Stimulated activated CD8-positive, alpha-beta memory T cell treated with anti-CD3 and anti-CD28 coated beads, Interleukin-15, amount 100 ng/mL, for 1 hour (primary cell): Measurements from ENCODE around the gene TNRC6A.
"Not testable (repeated sequence)": the region's sequence is repeated elsewhere in the genome, so short reads cannot be mapped to it uniquely, and the experiment has no call there.

Experiments used
- DNase-seq: peaks from one replicate; pipeline ENCODE4 v3.0.0-alpha.2; 2020; ENCODE audit warnings: low read depth

Gene TNRC6A

DNA sequence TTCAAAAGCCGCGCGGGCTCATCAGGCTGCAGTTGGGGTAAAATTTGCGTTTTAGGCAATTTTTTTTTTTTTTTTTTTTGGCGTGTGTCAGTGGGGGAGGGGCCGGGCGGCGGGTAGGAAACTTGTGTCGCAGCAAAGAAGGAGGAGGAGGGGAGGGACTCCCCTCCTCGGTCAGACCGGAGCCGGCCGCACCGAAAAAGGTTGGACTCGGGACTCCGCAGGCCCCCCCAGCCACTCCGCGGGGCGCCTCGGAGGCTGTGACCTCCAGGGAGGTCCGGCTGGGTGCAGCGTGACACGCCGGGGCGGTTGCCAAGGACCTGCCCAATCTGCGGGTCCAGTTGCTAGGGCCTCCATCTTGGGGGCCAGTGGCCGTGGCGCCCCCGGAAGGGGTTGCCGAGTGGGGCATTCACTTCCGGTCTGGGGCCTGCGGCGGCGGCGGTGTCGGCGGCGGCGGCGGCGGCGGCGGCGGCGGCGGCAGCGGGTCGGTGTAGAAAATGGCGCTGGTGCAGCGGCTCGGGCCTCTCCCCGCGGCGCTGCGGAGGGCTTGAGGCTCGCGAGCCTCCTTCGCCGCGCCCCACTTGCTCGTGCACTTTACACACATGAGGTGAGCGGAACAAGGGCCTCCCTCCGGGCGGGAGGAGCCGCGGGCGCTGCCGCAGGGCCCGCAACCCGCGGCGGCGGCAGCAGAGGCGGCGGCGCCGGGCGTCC is at the start of gene TNRC6A:
Gene TNRC6A, plus strand, starts transcription at position 409 of the 708 bp plus-strand sequence. Its CDS starts 191 bp downstream, at position 600.
- peak; percentile 45 for DNase-seq

DNA sequence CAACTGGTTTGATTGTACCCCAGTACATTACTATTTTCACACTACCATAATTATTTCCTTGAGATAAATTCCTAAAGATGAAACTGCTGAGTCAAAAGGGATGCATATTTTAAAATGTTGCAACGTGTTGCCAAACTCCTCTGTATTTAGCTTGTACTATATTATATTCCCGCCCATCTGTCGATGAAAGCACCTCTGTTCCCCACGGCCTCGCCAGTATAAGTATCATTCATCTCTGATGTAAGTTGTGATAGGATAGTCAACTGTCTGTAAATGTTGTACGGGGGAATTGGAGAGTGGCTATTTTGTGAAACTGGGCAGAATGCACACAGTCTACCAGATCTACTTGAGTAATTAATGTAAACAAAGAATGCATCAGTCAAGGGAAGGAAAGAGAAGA is 47.7 kb upstream of the TNRC6A start:
- DNase-seq: no peak

DNA sequence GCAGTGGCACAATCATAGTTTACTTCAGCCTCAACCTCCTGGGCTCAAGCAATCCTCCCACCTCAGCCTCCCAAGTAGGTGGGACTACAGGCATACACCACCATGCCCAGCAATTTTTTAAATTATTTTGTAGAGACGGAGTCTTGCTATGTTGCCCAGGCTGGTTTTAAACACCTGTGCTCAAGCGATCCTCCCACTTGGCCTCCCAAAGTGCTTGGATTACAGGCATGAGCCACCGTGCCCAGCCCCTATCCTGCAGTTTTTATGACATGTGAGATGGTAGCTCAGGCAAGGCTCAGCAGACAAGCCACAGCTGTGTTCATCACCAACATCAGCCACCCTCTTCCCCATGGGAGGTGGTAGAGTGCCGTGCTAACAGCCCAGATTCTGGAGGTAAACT is 46.2 kb upstream of the TNRC6A start:
- DNase-seq: no peak

DNA sequence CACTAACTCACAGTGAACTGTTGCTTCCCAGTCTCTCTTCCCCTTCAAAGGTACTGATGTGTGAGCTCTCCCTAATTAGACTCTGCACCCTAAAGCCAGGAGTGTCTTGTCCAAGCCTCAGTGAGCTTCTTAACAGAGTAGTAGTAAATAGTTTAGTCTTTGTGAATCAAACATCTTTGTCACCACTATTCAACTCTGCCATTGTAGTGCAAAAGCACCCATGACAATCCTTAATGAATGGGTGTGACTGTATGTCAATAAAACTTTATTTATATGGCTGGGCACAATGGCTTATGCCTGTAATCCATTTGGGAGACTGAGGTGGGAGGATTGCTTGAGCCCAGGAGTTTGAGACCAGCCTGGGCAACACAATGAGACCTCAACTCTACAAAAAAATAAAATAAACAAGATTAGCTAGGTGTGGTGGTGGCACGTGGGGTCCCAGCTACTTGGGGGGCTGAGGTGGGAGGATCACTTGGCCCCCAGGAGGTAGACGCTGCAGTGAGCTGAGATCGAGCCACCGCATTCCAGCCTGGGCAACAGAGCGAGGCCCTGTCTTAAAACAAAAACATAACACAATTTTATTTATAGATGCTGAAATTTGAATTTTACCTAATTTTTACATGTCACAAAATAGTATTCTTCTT is 45.5 kb upstream of the TNRC6A start:
- no peak for DNase-seq

DNA sequence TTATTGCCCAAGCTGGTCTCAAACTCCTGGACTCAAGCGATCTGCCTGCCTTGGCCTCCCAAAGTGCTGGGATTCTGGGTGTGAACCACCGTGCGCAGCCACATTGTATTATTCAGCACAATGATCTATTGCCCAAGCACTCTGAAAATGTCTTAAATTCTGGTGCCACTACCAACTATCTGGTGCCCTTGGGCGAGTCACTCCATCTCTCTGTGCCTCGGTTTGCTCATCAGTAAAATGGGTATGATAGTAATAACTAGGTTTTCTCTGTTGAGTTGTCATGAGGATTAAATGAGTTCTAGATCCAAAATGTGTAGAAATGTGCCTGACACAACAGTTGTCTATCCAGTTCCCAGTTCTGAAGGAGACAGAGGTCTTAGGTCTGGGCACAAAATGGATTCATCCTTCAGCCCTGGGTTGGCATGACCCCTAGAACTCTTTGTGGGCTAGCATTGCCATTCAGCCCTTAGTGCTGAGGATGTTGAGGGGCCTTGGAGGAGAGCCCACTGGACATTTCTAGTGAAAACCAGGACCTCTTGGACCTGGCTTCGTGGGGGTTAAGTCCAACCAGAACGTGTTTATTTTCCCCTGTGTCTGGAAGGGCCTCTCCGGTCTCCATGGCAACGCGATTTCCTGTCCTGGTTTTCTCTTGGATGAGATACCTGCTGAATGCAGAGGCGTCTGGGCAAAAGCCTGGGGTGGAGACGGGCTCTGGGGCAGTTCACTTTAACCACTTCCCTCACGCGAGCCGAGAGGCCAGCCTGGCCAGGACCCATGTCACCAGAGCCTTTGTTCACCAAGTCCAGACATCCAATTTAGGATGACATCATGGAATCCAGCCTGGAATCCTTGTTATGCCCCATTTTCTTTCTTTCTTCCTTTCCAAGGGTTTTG is 43.7 kb upstream of the TNRC6A start:
- no peak for DNase-seq

DNA sequence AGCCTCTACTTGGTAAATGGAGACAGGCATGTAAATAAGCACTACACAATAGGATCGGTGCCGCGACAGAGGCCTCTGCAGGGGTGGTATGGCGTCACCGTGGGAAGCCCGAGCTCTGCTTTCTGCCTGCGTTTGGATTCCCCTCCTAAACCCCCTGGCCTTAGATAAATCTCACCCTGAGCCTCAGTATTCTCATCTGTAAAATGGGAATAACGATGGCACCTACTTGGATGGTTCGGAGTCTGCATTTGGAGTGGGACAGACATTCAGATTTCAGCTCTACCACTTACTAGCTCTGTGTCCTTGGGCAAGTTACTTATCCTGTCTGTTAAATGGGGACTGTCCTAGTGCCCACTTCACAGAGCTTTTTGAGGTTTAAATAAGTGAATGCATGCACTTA is 42.8 kb upstream of the TNRC6A start:
- DNase-seq: no peak

DNA sequence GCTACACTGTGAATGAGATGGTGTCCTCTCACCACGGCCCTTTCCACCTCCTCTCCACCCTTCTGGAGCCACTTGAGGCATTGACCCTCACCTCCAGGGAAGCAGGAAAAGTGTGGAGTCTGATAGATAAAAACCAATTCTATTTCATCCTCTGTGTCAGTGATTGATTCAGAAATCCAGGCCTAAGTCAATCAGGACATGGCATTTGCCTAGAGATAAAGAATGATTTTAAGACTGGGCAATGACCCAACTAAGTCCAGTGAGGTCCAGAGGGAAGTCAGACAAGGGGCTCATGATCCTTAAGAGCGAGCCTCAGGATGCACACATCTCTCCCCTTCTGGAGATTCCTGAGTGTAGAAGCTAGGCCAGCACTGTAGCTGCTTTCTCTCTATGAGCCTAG is 41.1 kb upstream of the TNRC6A start:
- no peak for DNase-seq

DNA sequence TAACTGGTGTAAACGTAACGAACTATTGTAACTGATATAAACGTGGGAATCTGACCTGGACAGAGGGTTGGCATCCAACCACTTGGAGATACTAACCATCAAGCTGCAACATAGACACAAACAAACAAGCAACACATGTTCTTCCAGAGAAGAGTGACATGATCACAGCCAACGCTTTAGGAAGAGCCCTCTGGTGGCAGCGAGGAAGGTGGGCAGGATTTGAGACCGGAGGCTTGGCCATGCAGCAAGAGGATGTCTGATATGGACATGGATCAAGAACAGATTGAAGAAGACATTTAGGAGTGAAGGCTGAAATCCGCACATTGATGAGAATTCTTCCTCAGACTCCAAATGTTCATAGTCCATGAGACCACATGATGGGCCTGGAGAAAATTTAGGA is 40.3 kb upstream of the TNRC6A start:
- no peak for DNase-seq

DNA sequence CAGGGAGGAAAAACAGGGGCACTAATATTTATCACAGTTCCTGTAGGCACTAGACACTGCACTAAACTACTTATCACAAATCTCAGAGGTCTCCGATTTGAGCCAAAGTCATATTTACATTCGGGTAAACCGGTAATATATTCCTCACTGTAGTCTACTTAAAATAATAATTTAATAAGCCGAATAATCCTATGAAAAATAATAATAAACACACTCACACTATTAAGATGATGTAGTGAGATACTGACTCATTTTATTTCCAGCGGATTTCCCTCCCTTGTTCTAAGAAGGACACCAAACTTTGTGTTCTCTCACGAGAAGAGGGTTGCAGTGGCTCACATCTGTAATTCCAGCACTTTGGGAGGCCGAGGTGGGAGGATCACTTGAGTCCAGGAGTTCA is 36.6 kb upstream of the TNRC6A start:
- DNase-seq: no peak

DNA sequence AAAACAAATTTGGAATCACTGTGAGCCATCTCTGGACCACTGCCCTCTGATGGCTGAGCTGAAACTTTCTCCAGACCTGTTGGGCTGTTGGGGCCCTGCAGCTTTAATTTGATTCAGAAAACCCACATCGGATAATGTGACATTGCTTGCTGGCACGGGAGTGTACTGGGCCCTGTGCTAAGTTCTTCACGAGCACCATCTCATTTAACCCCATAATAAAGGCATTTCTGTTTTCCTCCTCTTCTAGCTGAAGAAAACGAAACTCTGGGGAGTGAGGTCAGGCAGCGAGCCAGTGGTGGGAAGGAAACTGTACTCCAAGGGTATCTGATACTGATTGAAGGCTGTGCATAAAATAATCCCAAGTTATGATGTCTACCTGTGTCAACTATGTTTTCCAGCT is 34.5 kb upstream of the TNRC6A start:
- no peak for DNase-seq

DNA sequence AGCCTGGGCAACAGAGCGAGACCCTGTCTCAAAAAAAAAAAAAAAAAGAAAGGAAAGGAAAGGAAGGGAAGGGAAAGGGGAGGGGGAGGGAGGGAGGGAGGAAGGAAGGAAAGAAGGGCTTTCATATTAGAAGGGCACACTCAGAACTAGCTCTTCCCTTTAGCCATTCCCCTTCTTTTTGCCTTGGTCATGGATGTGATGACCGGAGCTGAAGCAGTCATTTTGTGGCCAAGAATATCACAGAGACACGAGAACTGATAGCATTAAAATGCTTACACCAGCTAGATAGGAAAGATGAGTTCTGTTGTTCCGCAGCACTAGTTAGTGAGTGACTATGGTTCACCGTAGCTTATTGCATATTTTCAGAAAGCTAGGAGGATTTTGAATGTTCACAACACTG is 32.8 kb upstream of the TNRC6A start:
- DNase-seq: no peak

DNA sequence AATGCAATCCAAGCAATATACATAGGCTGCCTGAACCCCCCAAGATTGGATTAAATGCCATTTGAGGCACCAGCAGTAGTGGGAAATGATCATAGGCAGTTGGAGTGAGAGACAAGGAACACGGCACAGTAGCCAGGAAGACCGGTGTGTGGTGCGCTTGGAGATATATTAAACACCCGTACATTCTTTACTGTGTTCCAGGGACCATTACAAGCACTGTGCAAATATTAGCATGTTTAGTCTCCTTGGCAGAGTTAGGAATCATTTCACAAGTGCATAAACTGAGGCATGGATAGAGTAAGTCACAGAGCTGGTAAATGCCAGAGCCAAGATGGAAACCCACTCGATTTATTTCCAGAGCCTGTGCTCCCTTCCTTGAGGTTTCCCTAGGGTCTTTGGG is 31.1 kb upstream of the TNRC6A start:
- DNase-seq: no peak

DNA sequence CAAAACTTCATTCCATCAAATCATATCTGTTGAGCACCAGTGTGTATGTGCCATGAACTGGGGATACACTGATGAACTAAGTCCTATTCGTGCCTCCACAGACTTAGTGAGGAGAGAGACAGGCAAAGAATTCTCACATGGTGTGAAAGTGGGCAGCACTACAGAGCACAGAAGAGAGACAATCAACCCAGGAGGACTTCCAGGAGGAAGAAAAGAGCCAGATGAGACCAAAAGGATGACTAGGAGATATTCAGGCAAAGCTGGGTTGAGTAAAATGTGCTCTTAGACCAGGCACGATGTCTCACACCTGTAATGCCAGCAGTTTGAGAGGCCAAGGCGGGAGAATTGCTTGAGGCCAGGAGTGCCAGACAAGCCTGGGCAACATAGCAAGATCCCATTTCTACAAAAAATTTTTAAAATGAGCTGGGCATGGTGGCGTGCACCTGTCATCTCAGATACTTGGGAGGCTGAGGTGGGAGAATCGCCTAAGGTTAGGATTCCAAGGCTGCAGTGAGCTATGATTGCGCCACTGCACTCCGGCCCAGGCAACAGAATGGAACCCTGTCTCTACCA is 30.2 kb upstream of the TNRC6A start:
- DNase-seq: no peak

DNA sequence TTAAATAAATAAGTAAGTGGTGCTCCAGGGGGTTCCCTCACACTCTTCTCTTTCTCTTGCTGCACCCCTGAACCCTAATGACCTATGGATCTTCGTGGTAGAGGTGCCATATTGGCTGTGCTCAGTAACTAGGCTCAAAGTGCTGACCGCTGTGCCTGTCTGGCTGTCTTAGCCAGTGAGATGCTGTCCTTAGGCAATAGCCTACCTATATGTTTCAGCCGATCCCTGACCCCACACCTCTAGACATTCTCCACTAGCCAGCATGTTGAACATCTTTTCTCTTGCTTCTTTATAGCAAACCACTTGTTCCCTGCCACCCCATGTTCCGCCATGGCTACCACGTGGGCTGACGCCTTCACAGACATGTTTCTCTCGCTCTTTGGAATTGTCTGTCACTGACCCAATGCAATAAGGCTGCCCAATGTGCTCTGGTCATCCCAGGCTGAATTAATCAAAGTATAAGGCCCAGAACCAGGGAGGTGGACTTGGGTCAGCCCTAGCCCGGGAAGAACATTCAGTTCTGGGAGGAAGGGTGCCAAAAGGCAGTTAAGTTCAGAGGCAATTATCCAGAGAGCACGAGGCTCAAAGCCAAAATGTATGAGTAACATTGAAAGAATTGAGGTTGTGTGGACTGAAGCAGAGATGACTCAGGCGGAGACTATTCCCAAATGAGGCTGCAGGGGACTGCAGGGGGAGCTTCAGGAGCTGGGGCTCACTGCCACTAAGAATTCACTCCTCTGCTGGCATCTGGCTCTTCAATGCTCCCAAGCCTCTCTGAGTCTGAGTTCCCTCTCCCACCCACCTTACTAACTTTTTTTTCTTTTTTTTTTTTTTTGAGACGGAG is 28.7 kb upstream of the TNRC6A start:
- no peak for DNase-seq

DNA sequence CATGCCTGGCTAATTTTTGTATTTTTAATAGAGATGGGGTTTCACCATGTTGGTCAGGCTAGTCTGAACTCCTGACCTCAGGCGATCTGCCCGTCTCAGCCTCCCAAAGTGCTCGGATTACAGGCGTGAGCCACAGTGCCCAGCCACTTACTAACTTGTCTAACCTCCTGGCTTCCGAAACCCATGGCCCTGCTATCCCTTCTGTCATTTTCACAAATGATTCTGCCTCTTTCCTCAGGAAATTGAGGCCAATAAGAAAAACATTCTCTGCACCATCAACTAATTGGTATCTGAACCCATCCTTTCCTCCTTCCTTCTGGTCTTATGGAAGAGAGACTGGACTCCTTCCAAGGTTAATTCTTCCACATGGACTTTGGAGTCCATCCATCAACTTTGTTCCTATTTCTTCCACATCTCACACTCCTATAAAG is 27.9 kb upstream of the TNRC6A start:
- no peak for DNase-seq

DNA sequence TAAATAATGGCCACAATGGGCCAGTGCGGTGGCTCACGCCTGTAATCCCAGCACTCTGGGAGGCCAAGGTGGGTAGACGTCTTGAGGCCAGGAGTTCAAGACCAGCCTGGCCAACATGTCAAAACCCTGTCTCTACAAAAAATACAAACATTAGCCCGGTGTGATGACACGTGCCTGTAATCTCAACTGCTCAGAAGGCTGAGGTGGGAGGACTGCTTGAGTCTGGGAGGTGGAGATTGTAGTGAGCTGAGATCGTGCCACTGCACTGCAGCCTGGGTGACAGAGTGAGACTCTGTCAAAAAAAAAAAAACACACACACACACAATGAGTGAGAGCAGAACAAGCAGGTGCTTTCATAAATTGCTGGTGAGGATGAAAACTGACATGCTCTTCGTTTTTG is 21.7 kb upstream of the TNRC6A start:
- DNase-seq: not testable (repeated sequence)

DNA sequence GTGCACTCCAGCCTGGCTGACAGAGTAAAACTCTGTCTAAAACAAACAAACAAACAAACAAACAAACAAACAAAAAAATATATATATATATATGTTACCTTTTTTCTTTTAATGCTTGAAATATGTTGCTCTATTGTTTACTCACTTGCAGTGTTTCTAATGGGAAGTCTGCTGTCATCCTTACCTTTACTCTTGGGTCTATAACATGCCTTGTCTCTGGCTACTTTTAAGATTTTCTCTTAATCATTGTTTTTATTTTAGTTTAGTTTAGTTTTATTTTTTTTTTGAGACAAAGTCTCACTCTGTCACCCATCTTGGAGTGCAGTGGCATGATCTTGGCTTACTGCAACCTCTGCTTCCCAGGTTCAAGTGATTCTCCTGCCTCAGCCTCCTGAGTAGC is 16.1 kb upstream of the TNRC6A start:
- no peak for DNase-seq

DNA sequence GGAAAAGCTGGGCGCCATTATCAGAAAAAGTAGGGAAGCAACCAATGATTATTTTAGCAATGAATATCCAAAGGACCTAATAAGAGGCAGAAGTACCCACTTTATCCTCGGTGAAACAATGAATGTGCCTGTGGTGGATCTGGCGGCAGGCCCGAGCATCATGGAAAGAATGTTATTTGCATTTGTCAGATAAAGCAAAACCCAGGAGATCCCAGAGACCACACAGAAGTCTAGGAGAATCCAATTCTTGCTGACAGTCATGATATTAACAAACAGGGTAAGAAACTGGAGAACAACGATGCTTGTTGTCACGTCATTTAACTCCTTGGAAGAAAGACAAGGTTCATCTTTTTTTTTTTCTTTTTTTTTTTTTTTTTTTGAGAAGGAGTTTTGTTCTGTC is 12.0 kb upstream of the TNRC6A start:
- DNase-seq: no peak

DNA sequence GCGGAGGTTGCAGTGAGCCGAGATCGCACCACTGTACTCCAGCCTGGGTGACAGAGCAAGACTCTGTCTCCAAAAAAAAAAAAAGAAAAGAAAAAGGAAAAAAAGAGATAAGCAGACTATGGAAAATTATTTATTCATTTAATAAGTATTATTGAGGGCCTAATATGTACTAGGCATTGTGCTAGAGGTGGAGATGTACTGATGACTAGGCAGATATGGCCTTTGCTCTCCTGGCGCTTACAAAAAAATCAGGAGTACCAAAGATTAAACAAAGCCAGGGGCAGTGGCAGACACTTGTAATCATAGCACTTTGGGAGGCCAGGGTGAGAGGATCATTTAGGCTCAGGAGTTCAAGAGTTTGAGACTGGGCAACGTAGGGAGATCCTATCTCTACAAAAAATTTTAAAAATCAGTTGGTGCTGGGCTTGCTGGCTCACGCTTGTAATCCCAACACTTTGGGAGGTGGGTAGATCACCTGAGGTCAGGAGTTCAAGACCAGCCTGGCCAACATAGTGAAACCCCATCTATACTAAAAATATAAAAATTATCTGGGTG is 10.4 kb upstream of the TNRC6A start:
- DNase-seq: no peak

DNA sequence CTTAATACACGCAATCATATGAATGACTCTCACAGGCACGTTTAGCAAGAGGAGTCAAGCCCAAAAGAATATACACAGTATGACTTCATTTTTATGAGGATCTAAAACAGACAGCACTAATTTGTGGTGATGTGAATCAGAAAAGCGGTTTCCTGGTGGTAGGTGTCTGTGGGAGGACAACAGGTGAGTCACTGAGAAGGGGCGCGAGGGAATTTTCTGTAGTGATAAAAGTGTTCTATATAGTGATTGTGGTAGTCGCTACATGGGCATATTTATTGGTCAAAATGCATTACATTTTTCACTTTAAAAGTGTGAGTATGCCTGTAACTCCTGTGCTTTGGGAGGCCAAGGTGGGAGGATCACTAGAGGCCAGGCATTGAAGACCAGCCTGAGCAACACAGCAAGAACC is 7.6 kb upstream of the TNRC6A start:
- no peak for DNase-seq

DNA sequence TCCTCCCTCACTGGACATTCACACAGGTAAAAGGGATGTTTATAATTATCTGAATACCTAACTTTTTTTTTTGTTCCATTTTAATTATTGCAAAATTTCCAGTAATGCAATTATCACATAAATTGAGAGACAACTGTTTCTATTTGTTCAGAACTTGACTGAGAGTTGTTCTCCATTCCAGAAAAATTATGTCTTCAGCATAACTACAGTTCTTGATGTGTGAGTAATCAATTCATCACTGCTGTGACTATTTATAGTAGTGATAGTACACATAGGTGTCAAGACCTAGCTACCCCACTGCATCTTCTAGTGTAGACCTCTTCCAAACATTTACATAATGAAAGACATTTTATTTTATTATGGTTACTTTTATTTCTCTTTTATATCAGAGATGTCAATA is 5.8 kb upstream of the TNRC6A start:
- no peak for DNase-seq
